ENCODE measurements around the gene MAGEA4. TPM values are rescaled to one million over a fixed set of nuclear protein-coding genes. Genes with fewer than 3 reads are reported as not detected.

The MAGEA4 gene
- total RNA-seq, 2 experiments from 2014 or later = not detected

DNA sequence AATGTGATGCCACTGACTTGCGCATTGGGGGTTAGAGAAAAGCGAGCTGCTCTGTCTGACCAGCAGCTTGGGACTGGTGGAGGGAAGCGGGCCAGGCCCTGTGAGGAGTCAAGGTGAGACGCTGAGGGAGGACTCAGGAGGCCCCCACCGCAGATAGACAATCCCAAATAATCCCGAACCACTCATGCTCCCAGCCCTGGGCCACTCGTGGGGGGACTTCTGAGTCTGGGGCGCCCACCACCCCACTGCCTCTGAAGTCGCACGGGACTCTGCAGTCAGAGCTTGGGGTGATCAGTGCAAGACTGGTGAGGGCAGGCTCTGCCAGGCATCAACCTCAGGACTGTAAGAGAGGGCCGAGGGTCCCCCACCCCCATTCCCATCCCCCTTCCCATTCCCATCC is 6.9 kb downstream of the MAGEA4 start:
- ChIA-PET POLR2A (no interaction called here), CTCF (no interaction called here)
- ATAC-seq (no peak), DNase-seq (no peak)
- Mint-ChIP-seq H3K4me3 (no peak overlapping the region), H3K4me1 (ENCODE audit: low read depth) (no peaks in the 10 kb centered on the region), H3K9me3 (no peaks in the 10 kb centered on the region), H3K27me3 (no peaks in the 10 kb centered on the region), H3K27ac (no peak overlapping the region), H3K36me3 (ENCODE audit: low read depth) (no peaks in the 10 kb centered on the region)
- TF ChIP-seq, protein P1, sequence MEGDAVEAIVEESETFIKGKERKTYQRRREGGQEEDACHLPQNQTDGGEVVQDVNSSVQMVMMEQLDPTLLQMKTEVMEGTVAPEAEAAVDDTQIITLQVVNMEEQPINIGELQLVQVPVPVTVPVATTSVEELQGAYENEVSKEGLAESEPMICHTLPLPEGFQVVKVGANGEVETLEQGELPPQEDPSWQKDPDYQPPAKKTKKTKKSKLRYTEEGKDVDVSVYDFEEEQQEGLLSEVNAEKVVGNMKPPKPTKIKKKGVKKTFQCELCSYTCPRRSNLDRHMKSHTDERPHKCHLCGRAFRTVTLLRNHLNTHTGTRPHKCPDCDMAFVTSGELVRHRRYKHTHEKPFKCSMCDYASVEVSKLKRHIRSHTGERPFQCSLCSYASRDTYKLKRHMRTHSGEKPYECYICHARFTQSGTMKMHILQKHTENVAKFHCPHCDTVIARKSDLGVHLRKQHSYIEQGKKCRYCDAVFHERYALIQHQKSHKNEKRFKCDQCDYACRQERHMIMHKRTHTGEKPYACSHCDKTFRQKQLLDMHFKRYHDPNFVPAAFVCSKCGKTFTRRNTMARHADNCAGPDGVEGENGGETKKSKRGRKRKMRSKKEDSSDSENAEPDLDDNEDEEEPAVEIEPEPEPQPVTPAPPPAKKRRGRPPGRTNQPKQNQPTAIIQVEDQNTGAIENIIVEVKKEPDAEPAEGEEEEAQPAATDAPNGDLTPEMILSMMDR (IDR thresholded peaks at IDR 0.05) = no peak
- intact Hi-C loops (cut with micrococcal nuclease) = no loop called here

DNA sequence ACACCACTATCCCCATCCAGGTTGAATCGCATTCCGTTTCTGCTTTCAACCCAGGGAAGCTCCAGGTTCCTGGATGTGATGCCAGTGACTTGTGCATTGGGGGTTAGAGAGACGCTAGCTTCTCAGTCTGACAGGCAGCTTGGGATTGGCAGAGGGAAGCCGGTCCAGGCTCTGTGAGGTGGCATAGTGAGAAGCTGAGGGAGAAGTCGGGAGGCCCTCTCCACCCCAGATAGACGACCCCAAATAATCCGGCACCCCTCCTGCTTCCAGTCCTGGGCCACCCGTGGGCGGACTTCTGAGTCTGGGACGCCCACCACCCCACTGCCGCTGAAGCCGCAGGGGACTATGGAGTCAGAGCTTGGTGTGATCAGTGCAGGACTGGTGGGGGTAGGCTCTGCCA is 7.4 kb downstream of the MAGEA4 start:
- POLR2A ChIA-PET = no interaction called here
- Mint-ChIP-seq H3K4me1 (ENCODE audit: low read depth) (no peaks in the 10 kb centered on the region), H3K9me3 (no peaks in the 10 kb centered on the region), H3K4me3 (no peak overlapping the region), H3K27me3 (no peaks in the 10 kb centered on the region), H3K27ac (no peak overlapping the region), H3K36me3 (ENCODE audit: low read depth) (no peaks in the 10 kb centered on the region)
- intact Hi-C loops (cut with micrococcal nuclease) = no loop called here
- DNase-seq (no peak), ATAC-seq (no peak)
- TF ChIP-seq, protein P1 (IDR thresholded peaks at IDR 0.05) = no peak
- CTCF ChIA-PET = no interaction called here

DNA sequence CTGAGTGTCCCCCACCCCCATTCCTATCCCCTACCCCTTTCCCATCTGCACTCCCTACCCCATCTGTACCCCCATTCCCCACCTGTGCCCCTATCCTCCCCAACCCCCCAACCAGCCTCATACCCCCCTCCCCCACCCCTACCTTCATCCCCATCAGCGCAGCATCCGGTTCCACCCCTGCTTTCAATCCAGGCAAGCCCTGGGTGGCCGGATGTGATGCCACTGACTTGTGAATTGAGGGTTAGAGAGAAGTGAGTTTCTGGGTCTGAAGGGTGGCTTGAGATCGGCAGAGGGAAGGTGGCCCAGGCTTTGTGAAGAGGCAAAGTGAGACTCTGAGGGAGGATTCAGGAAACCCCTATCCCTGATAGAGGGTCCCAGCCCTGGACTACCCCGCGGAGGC is 7.8 kb downstream of the MAGEA4 start:
- no peaks in the 10 kb centered on the region for H3K27me3 Mint-ChIP-seq
- POLR2A ChIA-PET = no interaction called here
- CTCF ChIA-PET = no interaction called here
- no peaks in the 10 kb centered on the region for H3K36me3 Mint-ChIP-seq (ENCODE audit: low read depth)
- no peaks in the 10 kb centered on the region for H3K4me1 Mint-ChIP-seq (ENCODE audit: low read depth)
- intact Hi-C loops (cut with micrococcal nuclease) = no loop called here
- ATAC-seq (no peak), DNase-seq (no peak)
- no peak overlapping the region for H3K27ac Mint-ChIP-seq
- TF ChIP-seq, protein P1 (IDR thresholded peaks at IDR 0.05) = no peak
- no peak overlapping the region for H3K4me3 Mint-ChIP-seq
- no peaks in the 10 kb centered on the region for H3K9me3 Mint-ChIP-seq

DNA sequence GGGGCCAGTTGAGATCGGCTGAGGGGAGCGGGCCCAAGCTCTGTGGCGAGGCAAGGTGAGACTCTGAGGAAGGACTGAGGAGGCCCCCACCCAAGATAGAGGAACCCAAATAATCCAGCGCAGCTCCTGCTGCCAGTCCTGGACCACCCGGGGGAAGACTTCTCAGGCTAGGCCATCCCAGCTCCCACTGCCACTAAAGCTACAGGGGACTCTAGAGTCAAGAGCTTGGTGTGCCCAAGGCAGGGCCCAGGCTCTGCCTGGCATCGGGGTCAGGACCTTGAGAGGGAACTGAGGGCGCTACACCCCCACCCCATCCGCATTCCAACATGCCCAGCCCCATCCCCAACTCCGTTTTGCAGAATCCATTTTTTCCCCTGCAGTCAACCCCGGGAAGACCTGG is 8.6 kb downstream of the MAGEA4 start:
- CTCF ChIA-PET = no interaction called here
- no peaks in the 10 kb centered on the region for H3K36me3 Mint-ChIP-seq (ENCODE audit: low read depth)
- POLR2A ChIA-PET = no interaction called here

DNA sequence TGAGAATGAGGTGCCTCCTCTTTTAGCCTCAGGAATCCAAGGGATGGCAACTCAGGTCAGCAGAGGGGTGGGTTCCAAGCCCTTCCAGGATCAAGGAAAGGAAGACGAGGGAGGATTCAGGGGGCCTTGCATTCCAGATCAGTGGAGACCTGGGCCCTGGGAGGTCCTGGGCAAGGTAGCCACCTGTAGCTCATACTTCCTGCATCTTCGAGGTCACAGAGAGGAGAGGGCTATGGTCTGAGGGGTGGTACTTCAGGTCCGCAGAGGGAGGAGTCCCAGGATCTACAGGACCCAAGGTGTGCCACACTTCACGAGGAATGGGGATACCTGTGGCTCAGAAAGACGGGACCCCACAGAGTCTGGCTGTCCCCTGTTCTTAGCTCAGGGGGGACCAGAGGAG is 9.2 kb downstream of the MAGEA4 start:
- Mint-ChIP-seq H3K27ac (no peak overlapping the region), H3K27me3 (no peaks in the 10 kb centered on the region), H3K9me3 (no peaks in the 10 kb centered on the region), H3K4me3 (no peak overlapping the region), H3K36me3 (ENCODE audit: low read depth) (no peaks in the 10 kb centered on the region), H3K4me1 (ENCODE audit: low read depth) (no peaks in the 10 kb centered on the region)
- no peak for ATAC-seq
- no peak for DNase-seq
- intact Hi-C loops (cut with micrococcal nuclease) = no loop called here
- POLR2A ChIA-PET = no interaction called here
- TF ChIP-seq, protein P1 (IDR thresholded peaks at IDR 0.05) = no peak
- CTCF ChIA-PET = no interaction called here

More for the DNA sequence above, 8.6 kb downstream of the MAGEA4 start:
- no peak overlapping the region for H3K27ac Mint-ChIP-seq
- DNase-seq (no peak), ATAC-seq (no peak)
- TF ChIP-seq, protein P1 (IDR thresholded peaks at IDR 0.05) = no peak
- intact Hi-C loops (cut with micrococcal nuclease) = no loop called here
- H3K4me1 Mint-ChIP-seq (ENCODE audit: low read depth) = no peaks in the 10 kb centered on the region
- no peak overlapping the region for H3K4me3 Mint-ChIP-seq
- no peaks in the 10 kb centered on the region for H3K9me3 Mint-ChIP-seq
- no peaks in the 10 kb centered on the region for H3K27me3 Mint-ChIP-seq
